Limb (tissue), 2 donors: ENCODE data around the gene POLG.
"Not testable (repeated sequence)": the region's sequence is repeated elsewhere in the genome, so short reads cannot be mapped to it uniquely, and the experiment has no call there.

Experiments
- DNase-seq, 2 donors: peaks; one replicate each; pipeline ENCODE4 v3.0.0-alpha.2; 2016; ENCODE audit errors: extremely low spot score in 2 of 2

POLG gene

GRCh38 chr15:89282631-89283030 is 52.0 kb downstream of the POLG start:
- DNase-seq, result no peak

GRCh38 chr15:89278307-89278706 is 56.3 kb downstream of the POLG start:
- no peak for DNase-seq

- not testable (repeated sequence) for DNase-seq
These were observed 57.3 kb downstream of the POLG start for GRCh38 chr15:89277281-89277680.
